Common myeloid progenitor, CD34-positive (primary cell): ENCODE results near the gene ARFRP1.

Experiments used
- CTCF ChIA-PET: fragments of 350-600 bp; sonication (Branson Sonifier 250); formaldehyde crosslinking; loops from one replicate; lab custom pipeline; 2021; ENCODE audit warnings: antibody characterized with exemption; lab: Charles Lee
- POLR2A ChIA-PET: fragments of 350-600 bp; sonication (Branson Sonifier 250); formaldehyde crosslinking; loops from one replicate; lab custom pipeline; 2021; ENCODE audit warnings: antibody characterized with exemption; lab: Charles Lee
- DNase-seq, 3 donors: peaks; one replicate each; pipeline versions ENCODE4 v3.0.0 to v3.0.0-alpha.2; 2013
- H3K27ac ChIP-seq, 2 experiments: 1 replicate in 1 of 2; 2 replicates in 1 of 2; pipeline ENCODE4 v1.7.0; 2013; ENCODE audit warnings: inconsistent platforms in 2 of 2, low read length in 2 of 2, mild to moderate bottlenecking in 2 of 2, low read depth in 1 of 2, moderate library complexity in 1 of 2; ENCODE audit not compliant: severe bottlenecking in 2 of 2, insufficient read depth in 1 of 2, poor library complexity in 1 of 2
- H3K27me3 ChIP-seq, 5 experiments: replicated peaks in 2 of 5; 1 replicate in 3 of 5; 2 replicates in 2 of 5; pipeline versions ENCODE4 v1.6.1 to v1.7.0; 2013; ENCODE audit warnings: low read length in 4 of 5, mild to moderate bottlenecking in 2 of 5, moderate library complexity in 2 of 5, inconsistent platforms in 1 of 5; ENCODE audit not compliant: insufficient read depth in 5 of 5, control insufficient read depth in 4 of 5
- H3K36me3 ChIP-seq, 4 experiments: 1 replicate in 2 of 4; 2 replicates in 2 of 4; pipeline versions ENCODE4 v1.6.1 to v1.7.0; 2013; ENCODE audit warnings: low read length in 3 of 4, control low read depth in 1 of 4, mild to moderate bottlenecking in 1 of 4; ENCODE audit not compliant: control insufficient read depth in 4 of 4, insufficient read depth in 4 of 4
- H3K4me1 ChIP-seq, 4 experiments: 1 replicate in 3 of 4; 2 replicates in 1 of 4; pipeline versions ENCODE4 v1.6.1 to v1.7.1; 2013; ENCODE audit warnings: low read length in 3 of 4, mild to moderate bottlenecking in 3 of 4, control low read depth in 1 of 4, inconsistent platforms in 1 of 4, moderate library complexity in 1 of 4; ENCODE audit not compliant: control insufficient read depth in 4 of 4, insufficient read depth in 4 of 4; ENCODE audit errors: control extremely low read depth in 1 of 4
- H3K4me3 ChIP-seq, 7 experiments: 1 replicate in 4 of 7; 2 replicates in 3 of 7; pipeline versions ENCODE4 v1.5.1 to v1.7.0; 2013; ENCODE audit warnings: mild to moderate bottlenecking in 7 of 7, low read length in 6 of 7, moderate library complexity in 6 of 7, inconsistent platforms in 2 of 7, low read depth in 2 of 7, control low read depth in 1 of 7; ENCODE audit not compliant: insufficient read depth in 4 of 7, control insufficient read depth in 1 of 7; ENCODE audit errors: extremely low read depth in 1 of 7
- H3K9me3 ChIP-seq, 5 experiments: 1 replicate in 4 of 5; 2 replicates in 1 of 5; pipeline versions ENCODE4 v1.6.1 to v1.7.1; 2013; ENCODE audit warnings: low read length in 4 of 5, mild to moderate bottlenecking in 2 of 5, inconsistent platforms in 1 of 5, low read depth in 1 of 5, moderate library complexity in 1 of 5; ENCODE audit not compliant: control insufficient read depth in 4 of 5, insufficient read depth in 2 of 5; ENCODE audit errors: control extremely low read depth in 1 of 5
- WGBS: methylation state at CpG from one replicate; pipeline ENCODE4 v1.1.5; 2013; ENCODE audit not compliant: insufficient coverage; 5-methylcytosine and 5-hydroxymethylcytosine counted together

The ARFRP1 gene

GRCh38 chr20:63735859-63736718 is 28.3 kb upstream of the ARFRP1 start, which contains the start of gene LIME1:
LIME1 (plus strand) TSS chr20:63736664; CDS start chr20:63737550, 886 bp downstream.
- CTCF ChIA-PET = interaction anchor here (0.7 to 1.3 kb wide), 4 partner anchors 15 to 245 kb away, joined by 3 to 5 read pairs (median 3); partner anchors contain the start of genes ARFRP1, PRPF6 and ZGPAT
- DNase-seq = peak; percentile 36 to 60 (median 48)
- Histone ChIP-seq H3K27ac (no peak within 1 kb of the TSS), H3K36me3 (peaks cover 2 to 33% (median 20%) of the 10 kb centered on the region in 4 experiments), H3K4me1 (peaks cover 0 to 49% (median 36%) of the 10 kb centered on the region in 4 experiments), H3K27me3 (peaks cover 0 to 5% (median 0%) of the 10 kb centered on the region in 5 experiments), H3K4me3 (peak within 1 kb of the TSS in 5 of 7 experiments; percentile 32 to 74 (median 52)), H3K9me3 (no peaks in the 10 kb centered on the region)
- POLR2A ChIA-PET = no interaction called here
- 80% methylated on average over 26 of the region's 31 CpGs for WGBS

DNA sequence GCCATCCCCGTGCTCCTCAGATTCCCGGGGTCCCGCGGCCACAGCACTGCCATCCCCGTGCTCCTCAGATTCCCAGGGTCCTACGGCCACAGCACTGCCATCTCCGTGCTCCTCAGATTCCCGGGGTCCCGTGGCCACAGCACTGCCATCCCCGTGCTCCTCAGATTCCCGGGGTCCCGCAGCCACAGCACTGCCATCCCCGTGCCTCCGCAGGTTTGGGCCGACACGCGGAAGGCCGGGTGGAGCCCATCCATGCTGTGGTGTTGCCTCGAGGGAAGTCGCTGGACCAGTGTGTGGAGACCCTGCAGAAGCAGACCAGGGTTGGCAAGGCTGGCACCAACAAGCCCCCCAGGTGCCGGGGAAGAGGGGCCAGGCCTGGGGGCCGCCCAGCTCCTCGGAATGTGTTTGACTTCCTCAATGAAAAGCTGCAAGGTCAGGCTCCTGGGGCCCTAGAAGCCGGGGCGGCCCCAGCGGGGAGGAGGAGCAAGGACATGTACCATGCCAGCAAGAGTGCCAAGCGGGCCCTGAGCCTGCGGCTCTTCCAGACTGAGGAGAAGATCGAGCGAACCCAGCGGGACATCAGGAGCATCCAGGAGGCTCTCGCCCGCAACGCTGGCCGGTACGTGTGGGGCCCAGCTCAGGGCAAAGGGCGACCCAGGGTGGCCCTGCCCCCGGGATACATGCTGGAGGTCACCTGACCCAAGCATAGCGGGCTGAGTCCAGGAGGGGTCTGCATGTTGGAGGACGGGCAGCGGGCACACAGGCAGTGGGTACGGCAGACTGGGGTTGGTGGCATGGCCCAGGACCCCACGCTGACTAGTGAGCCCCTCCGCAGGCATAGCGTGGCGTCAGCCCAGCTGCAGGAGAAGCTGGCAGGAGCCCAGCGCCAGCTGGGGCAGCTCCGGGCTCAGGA is 27.4 kb upstream of the ARFRP1 start:
- Histone ChIP-seq H3K36me3 (peaks cover 2 to 34% (median 20%) of the 10 kb centered on the region in 4 experiments), H3K27ac (no peak overlapping the region), H3K27me3 (peaks cover 0 to 5% (median 0%) of the 10 kb centered on the region in 5 experiments), H3K9me3 (no peaks in the 10 kb centered on the region), H3K4me3 (no peak overlapping the region), H3K4me1 (peaks cover 0 to 47% (median 34%) of the 10 kb centered on the region in 4 experiments)
- POLR2A ChIA-PET = no interaction called here
- DNase-seq = no peak
- CTCF ChIA-PET = interaction anchor here (0.7 to 1.0 kb wide), 3 partner anchors 27 to 74 kb away, joined by 3 to 5 read pairs (median 4); partner anchors contain the start of genes ARFRP1 and ZGPAT
- 96% methylated on average over 48 of the region's 48 CpGs for WGBS

GRCh38 chr20:63734111-63734945 is 26.6 kb upstream of the ARFRP1 start:
- Histone ChIP-seq H3K27ac (no peak overlapping the region), H3K9me3 (no peaks in the 10 kb centered on the region), H3K27me3 (peaks cover 0 to 5% (median 0%) of the 10 kb centered on the region in 5 experiments), H3K4me1 (peaks cover 0 to 51% (median 34%) of the 10 kb centered on the region in 4 experiments), H3K4me3 (no peak overlapping the region), H3K36me3 (peaks cover 2 to 41% (median 20%) of the 10 kb centered on the region in 4 experiments)
- DNase-seq = no peak
- 93% methylated on average over 23 of the region's 25 CpGs for WGBS
- ChIA-PET CTCF (interaction anchor here (0.9 to 1.1 kb wide), 3 partner anchors 11 to 41 kb away, joined by 3 to 4 read pairs (median 4); no protein-coding TSS in a partner anchor), POLR2A (no interaction called here)

DNA sequence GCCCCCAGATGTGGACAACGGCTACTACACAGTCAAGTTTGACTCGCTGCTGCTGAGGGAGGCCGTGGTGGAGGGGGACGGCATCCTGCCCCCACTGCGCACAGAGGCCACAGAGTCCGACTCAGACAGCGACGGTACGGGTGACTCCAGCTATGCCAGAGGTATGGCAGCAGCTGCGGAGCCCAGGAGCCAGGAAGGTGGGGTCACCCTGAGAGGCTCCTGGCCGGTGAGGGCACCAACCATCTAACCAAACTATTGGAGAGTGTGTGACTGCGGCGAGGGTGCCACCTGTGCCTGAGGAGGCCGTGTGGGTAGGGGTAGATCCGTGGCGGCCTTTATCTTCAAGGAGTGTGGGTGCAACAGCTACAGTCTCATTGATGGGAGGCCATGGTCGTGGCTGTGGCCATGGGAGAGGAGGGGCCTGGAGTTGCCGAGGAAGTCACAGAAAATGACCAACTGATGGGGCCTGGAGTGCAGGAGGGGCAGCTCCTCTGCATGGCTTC is 25.9 kb upstream of the ARFRP1 start:
- CTCF ChIA-PET = interaction anchor here (0.9 to 1.1 kb wide), 2 partner anchors 10 to 18 kb away, joined by 3 to 4 read pairs; no protein-coding TSS in a partner anchor

DNA sequence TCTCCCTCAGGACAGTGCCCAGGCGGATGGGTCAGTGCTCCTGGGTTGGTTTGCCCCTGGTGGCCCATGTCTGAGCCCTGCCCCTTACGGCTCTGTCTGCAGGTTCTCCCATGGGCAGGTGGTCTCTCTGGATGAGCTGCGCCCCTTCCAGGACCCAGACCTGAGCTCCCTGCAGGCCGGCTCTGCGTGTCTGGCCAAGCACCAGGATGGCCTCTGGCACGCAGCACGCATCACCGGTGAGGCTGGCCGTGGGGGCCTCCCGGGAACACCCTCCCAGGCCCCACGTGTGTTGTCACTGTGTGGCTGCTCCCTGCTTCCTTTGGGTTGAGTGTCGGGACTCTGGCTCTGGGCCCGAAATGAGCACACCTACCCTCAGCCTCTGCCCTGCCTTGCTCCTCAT is 25.3 kb upstream of the ARFRP1 start:
- CTCF ChIA-PET = interaction anchor here (1.1 kb wide), 1 partner anchor 17 kb away, joined by 4 read pairs; no protein-coding TSS in a partner anchor
- WGBS = over 99% methylated on average over 13 of the region's 13 CpGs
- no peaks in the 10 kb centered on the region for H3K27me3 ChIP-seq
- no peak overlapping the region for H3K27ac ChIP-seq
- no peak overlapping the region for H3K4me3 ChIP-seq
- no peak for DNase-seq
- peaks cover 2 to 41% (median 20%) of the 10 kb centered on the region in 4 experiments for H3K36me3 ChIP-seq
- POLR2A ChIA-PET = no interaction called here
- peaks cover 0 to 45% (median 31%) of the 10 kb centered on the region in 4 experiments for H3K4me1 ChIP-seq
- H3K9me3 ChIP-seq = no peaks in the 10 kb centered on the region

More for the DNA sequence above, 25.9 kb upstream of the ARFRP1 start:
- no peak overlapping the region for H3K27ac ChIP-seq
- H3K9me3 ChIP-seq = no peaks in the 10 kb centered on the region
- WGBS = 96% methylated on average over 13 of the region's 18 CpGs
- no peak for DNase-seq
- H3K27me3 ChIP-seq = peaks cover 0 to 3% (median 0%) of the 10 kb centered on the region in 5 experiments
- H3K4me1 ChIP-seq = peaks cover 0 to 45% (median 32%) of the 10 kb centered on the region in 4 experiments
- POLR2A ChIA-PET = no interaction called here
- peaks cover 2 to 41% (median 20%) of the 10 kb centered on the region in 4 experiments for H3K36me3 ChIP-seq
- no peak overlapping the region for H3K4me3 ChIP-seq
